ENCODE data around the gene MEI1. TPM values are rescaled to one million over a fixed set of nuclear protein-coding genes. Genes with fewer than 3 reads are reported as not detected.

Gene MEI1
- total RNA-seq = 0.28 and 0.30 TPM in 2 replicates

GRCh38 chr22:41699264-41700107, at the start of gene MEI1:
MEI1 (plus strand) TSS chr22:41699503; CDS start chr22:41699539, 36 bp downstream.

DNA sequence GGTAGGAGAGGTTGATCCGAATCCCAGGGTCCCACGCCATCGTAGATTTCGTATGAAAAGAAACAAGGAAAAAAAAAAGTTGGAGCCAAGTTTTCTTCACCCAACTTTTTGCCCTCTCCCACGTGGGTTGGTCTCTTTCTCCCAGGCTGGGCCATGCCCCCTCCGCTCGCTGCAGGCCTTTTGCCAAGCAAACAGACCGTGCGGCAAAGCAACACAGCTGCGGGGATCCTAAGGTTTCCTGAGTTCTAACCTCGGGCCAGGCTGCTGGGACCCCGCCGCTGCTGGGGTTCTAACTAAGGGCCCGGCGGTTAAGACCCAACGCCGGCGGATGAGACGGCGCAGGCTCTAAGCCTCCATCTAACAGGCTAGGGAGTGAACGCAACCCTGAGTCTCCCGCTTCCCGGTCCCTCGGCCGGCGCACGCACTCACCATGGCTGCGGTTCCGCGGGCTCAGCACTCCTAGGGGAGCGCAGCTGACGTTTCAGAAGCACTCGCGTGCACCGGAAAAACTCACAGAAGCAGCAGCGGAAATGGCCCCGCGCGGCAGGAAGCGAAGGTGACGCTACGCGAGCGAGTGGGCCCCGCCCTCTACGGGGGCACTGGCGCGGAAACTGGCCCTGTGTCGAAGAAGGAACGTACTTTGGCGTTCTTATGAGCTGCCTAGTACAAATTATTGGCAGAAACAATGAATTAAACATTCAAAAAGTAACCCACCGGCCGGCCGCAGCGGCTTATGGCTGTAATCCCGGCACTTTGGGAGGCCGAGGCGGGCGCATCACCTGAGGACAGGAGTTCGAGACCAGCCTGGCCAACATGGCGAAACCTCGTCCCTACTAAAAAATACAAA, 10.7 kb upstream of the MEI1 start, which contains the start of gene SNU13:
TSS of gene SNU13 (minus strand) at position 503 of the 847 bp plus-strand sequence. CDS start at position 432, 71 bp downstream.

DNA sequence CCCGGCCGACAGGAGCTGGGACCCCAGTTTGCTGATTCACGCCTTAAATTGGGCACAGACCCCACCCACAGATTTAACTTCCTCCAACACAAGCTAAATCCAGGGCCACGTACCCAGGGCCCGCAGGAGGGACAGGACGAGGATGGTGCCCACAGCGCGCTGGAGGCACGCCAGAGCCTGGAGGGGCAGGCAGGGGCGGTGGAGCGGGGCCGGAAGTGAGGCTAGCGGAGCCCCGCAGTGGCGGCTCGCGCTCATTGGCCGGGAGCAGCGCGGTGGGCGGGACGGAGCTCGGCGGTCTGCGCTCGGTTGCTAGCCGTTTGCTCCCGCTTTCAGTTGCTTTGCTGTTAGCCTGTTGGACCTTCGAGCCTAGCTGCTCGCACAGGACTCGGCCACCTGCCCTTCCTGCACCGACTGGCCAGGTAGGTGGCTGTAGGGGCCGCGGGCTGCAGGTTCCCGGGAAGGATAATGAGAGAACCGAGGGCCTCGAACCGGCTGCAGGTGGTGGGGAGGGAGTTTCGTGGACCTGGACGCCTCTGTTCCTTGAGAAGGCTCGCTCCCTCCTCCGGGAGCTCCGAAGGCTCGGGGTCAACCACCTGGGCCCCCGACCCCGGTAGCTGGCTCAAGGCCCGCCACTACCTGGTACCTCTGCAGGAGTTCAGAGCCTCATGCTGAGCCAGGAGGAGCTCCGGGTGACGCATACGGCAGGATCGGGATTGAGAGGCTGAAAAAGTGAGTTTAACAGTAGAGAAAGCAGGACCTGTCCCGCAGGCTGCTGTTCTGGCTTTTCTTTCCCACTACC, 101.2 kb downstream of the MEI1 start, which contains the start of gene CCDC134:
TSS of gene CCDC134 (plus strand) at position 332 of the 799 bp plus-strand sequence. CDS start 8,212 bp downstream, outside the sequence.

DNA sequence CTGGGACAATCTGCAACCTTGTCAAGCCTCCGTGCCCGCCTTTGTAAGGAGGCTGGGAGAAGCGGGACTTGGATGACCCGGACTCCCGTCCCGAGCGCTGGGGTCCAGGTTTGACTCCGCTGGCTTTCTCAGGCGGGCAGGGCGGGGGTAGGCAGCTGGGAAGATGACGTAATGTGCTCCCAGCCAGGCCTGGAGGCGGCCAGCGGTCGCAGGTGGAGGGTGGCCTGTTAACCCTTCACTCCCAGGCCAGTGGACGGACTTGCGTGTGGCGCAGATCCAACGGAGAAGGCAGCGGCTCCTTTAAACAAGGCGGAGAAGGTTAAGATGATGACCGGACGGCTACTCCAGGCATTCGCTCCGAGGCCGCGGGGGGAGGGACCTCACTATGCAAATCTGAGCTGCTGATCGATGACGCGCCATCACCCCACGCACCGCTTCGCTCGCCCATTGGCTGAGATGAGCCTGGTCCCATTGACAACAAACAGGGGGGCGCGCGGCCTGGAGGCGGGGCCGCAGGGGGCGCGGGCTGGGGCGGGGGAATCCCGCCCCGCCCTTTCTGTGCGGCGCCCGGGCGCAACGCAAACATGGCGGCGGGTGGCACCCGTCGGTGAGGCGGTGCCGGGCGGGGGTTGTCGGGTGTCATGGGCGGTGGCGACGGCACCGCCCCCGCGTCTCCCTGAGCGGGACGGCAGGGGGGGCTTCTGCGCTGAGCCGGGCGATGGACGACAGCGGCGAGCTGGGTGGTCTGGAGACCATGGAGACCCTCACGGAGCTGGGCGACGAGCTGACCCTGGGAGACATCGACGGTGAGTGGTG, 133.5 kb downstream of the MEI1 start, which contains the start of gene SREBF2:
TSS of gene SREBF2 (plus strand) at position 553 of the 816 bp plus-strand sequence. CDS start at position 719, 166 bp downstream.

Other genes with a start within 250 kb of the MEI1 start
- gene PHF5A, start 230.8 kb upstream of the MEI1 start, total RNA-seq = 40.7 and 54.6 TPM in 2 replicates
- 75.7 and 93.2 TPM in 2 replicates for gene ACO2, start 230.4 kb upstream of the MEI1 start, total RNA-seq
- 20.5 and 22.7 TPM in 2 replicates for gene POLR3H, start 155.0 kb upstream of the MEI1 start, total RNA-seq
- 0.46 and 0.89 TPM in 2 replicates for gene CSDC2, start 138.5 kb upstream of the MEI1 start, total RNA-seq
- gene PMM1, start 109.7 kb upstream of the MEI1 start, total RNA-seq = 14.8 and 16.1 TPM in 2 replicates
- 11.6 and 23.2 TPM in 2 replicates for gene DESI1, start 78.5 kb upstream of the MEI1 start, total RNA-seq
- 288 and 308 TPM in 2 replicates for gene XRCC6, start 78.2 kb upstream of the MEI1 start, total RNA-seq
- gene SNU13, start 10.6 kb upstream of the MEI1 start, total RNA-seq = 65.6 and 81.0 TPM in 2 replicates
- gene CCDC134, start 101.2 kb downstream of the MEI1 start, total RNA-seq = 7.1 and 7.5 TPM in 2 replicates
- gene SREBF2, start 133.6 kb downstream of the MEI1 start, total RNA-seq = 52.6 and 96.5 TPM in 2 replicates
- gene SHISA8, start 215.6 kb downstream of the MEI1 start, total RNA-seq = not detected in 2 replicates
- gene TNFRSF13C, start 227.3 kb downstream of the MEI1 start, total RNA-seq = 0.05 TPM in 1 of 2 replicates, not detected in the other
- 1.2 and 7.6 TPM in 2 replicates for gene CENPM, start 247.6 kb downstream of the MEI1 start, total RNA-seq